Neural progenitor cell (in vitro differentiated cells): ENCODE results near the gene SS18L1. TPM values are rescaled to one million over a fixed set of nuclear protein-coding genes. Genes with fewer than 3 reads are reported as not detected.

Experiments used
- DNase-seq: peaks from one replicate; pipeline ENCODE4 v3.0.0-alpha.2; 2016; ENCODE audit warnings: low spot score
- H2AFZ ChIP-seq: fragments of 200-600 bp; sonication (generic); replicated peaks from 2 replicates; pipeline ENCODE4 v1.6.1; 2016; ENCODE audit warnings: antibody characterized with exemption
- H3F3A ChIP-seq: fragments of 200-600 bp; sonication (generic); 2 replicates; pipeline ENCODE4 v1.6.1; 2016; ENCODE audit warnings: antibody characterized with exemption, low read depth
- H3K27ac ChIP-seq: fragments of 200-600 bp; sonication (generic); 2 replicates; pipeline ENCODE4 v1.5.1; 2016; ENCODE audit warnings: mild to moderate bottlenecking
- H3K27me3 ChIP-seq: fragments of 200-600 bp; sonication (generic); 2 replicates; pipeline ENCODE4 v1.6.1; 2016; ENCODE audit warnings: mild to moderate bottlenecking, moderate library complexity
- H3K36me3 ChIP-seq: fragments of 200-600 bp; sonication (generic); 2 replicates; pipeline ENCODE4 v1.5.1; 2016
- H3K4me1 ChIP-seq: fragments of 200-600 bp; sonication (generic); 2 replicates; pipeline ENCODE4 v1.6.1; 2016; ENCODE audit warnings: mixed run types
- H3K4me2 ChIP-seq: fragments of 200-600 bp; sonication (generic); 2 replicates; pipeline ENCODE4 v1.6.1; 2016
- H3K4me3 ChIP-seq: fragments of 200-600 bp; sonication (generic); 2 replicates; pipeline ENCODE4 v1.5.1; 2016
- H3K79me2 ChIP-seq: fragments of 200-600 bp; sonication (generic); 2 replicates; pipeline ENCODE4 v1.6.1; 2016; ENCODE audit warnings: low read depth
- H3K9ac ChIP-seq: fragments of 200-600 bp; sonication (generic); 2 replicates; pipeline ENCODE4 v1.6.1; 2016
- H3K9me3 ChIP-seq: fragments of 200-600 bp; sonication (generic); 2 replicates; pipeline ENCODE4 v1.5.1; 2016; ENCODE audit warnings: low read depth
- H4K20me1 ChIP-seq: fragments of 200-600 bp; sonication (generic); 2 replicates; pipeline ENCODE4 v1.6.1; 2016; ENCODE audit warnings: low read depth
- H3K27ac Mint-ChIP-seq: 3 replicates; pipeline ENCODE4 v1.8.0; 2021; ENCODE audit warnings: mixed read lengths
- H3K27me3 Mint-ChIP-seq: 2 replicates; pipeline ENCODE4 v1.8.0; 2022; ENCODE audit warnings: low read depth, mild to moderate bottlenecking, inconsistent platforms, moderate library complexity, mixed read lengths; ENCODE audit not compliant: insufficient read depth
- H3K36me3 Mint-ChIP-seq: 3 replicates; pipeline ENCODE4 v1.8.0; 2021; ENCODE audit warnings: mixed read lengths
- H3K4me1 Mint-ChIP-seq: 3 replicates; pipeline ENCODE4 v1.8.0; 2021; ENCODE audit warnings: mixed read lengths
- H3K4me3 Mint-ChIP-seq: 3 replicates; pipeline ENCODE4 v1.8.0; 2021; ENCODE audit warnings: mild to moderate bottlenecking, moderate library complexity, mixed read lengths
- H3K9me3 Mint-ChIP-seq: 3 replicates; pipeline ENCODE4 v1.8.0; 2020; ENCODE audit warnings: mixed read lengths
- EZH2 ChIP-seq: fragments of 200-600 bp; sonication (generic); IDR thresholded peaks from 2 replicates; pipeline ENCODE4 v1.6.1; 2017; ENCODE audit warnings: antibody characterized with exemption, mild to moderate bottlenecking, moderate library complexity
- EZH2phosphoT487 ChIP-seq: fragments of 200-600 bp; sonication (generic); IDR thresholded peaks from 2 replicates; pipeline ENCODE4 v1.6.1; 2017; ENCODE audit warnings: antibody characterized with exemption
- total RNA-seq: library from RNA; depleted of rRNA; stranded (reverse); fragments of >200 nt; gene quantifications from 2 replicates; pipeline ENCODE4 v1.2.3, GENCODE V29; 2015; ENCODE audit warnings: low replicate concordance
- TF ChIP-seq, protein P1 (sequence below): fragments of 200-600 bp; sonication (generic); IDR thresholded peaks from 2 replicates; pipeline ENCODE4 v1.5.1; 2017; ENCODE audit warnings: antibody characterized with exemption, mild to moderate bottlenecking

The SS18L1 gene
- total RNA-seq, 1 donor from 2014 or later, result 25.5 TPM

- H3K4me1 Mint-ChIP-seq, result peaks cover 11% of the 10 kb centered on the region
- Histone ChIP-seq H3K36me3 (no peaks in the 10 kb centered on the region), H2AFZ (no peak overlapping the region), H3K4me1 (peaks cover 4% of the 10 kb centered on the region), H3K79me2 (peaks cover 48% of the 10 kb centered on the region), H4K20me1 (no peaks in the 10 kb centered on the region), H3K27ac (no peak overlapping the region), H3K4me3 (no peak overlapping the region), H3F3A (peaks cover 10% of the 10 kb centered on the region), H3K9ac (no peak overlapping the region), H3K27me3 (no peaks in the 10 kb centered on the region), H3K9me3 (no peaks in the 10 kb centered on the region), H3K4me2 (no peak overlapping the region)
- H3K4me3 Mint-ChIP-seq, result peak overlapping the region; percentile 2
- H3K27ac Mint-ChIP-seq, result peak overlapping the region; percentile 5
- DNase-seq, result no peak
- H3K9me3 Mint-ChIP-seq, result no peaks in the 10 kb centered on the region
- no peak for TF ChIP-seq EZH2
- TF ChIP-seq, protein P1, sequence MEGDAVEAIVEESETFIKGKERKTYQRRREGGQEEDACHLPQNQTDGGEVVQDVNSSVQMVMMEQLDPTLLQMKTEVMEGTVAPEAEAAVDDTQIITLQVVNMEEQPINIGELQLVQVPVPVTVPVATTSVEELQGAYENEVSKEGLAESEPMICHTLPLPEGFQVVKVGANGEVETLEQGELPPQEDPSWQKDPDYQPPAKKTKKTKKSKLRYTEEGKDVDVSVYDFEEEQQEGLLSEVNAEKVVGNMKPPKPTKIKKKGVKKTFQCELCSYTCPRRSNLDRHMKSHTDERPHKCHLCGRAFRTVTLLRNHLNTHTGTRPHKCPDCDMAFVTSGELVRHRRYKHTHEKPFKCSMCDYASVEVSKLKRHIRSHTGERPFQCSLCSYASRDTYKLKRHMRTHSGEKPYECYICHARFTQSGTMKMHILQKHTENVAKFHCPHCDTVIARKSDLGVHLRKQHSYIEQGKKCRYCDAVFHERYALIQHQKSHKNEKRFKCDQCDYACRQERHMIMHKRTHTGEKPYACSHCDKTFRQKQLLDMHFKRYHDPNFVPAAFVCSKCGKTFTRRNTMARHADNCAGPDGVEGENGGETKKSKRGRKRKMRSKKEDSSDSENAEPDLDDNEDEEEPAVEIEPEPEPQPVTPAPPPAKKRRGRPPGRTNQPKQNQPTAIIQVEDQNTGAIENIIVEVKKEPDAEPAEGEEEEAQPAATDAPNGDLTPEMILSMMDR, result no peak
- peaks cover 3% of the 10 kb centered on the region for H3K27me3 Mint-ChIP-seq
- H3K36me3 Mint-ChIP-seq, result peaks cover 2% of the 10 kb centered on the region
These were observed 43.6 kb downstream of the SS18L1 start for GRCh38 chr20:62186887-62187866.

GRCh38 chr20:62190639-62191411, 47.3 kb downstream of the SS18L1 start:
- Mint-ChIP-seq H3K4me3 (no peak overlapping the region), H3K27me3 (no peaks in the 10 kb centered on the region), H3K36me3 (peaks cover 6% of the 10 kb centered on the region), H3K27ac (no peak overlapping the region), H3K4me1 (no peaks in the 10 kb centered on the region), H3K9me3 (no peaks in the 10 kb centered on the region)
- no peak overlapping the region for H3K4me3 ChIP-seq
- H2AFZ ChIP-seq, result no peak overlapping the region
- H4K20me1 ChIP-seq, result peaks cover 5% of the 10 kb centered on the region
- peak overlapping the region; percentile 49 for H3K9ac ChIP-seq
- no peaks in the 10 kb centered on the region for H3K36me3 ChIP-seq
- no peaks in the 10 kb centered on the region for H3K4me1 ChIP-seq
- no peaks in the 10 kb centered on the region for H3K9me3 ChIP-seq
- no peaks in the 10 kb centered on the region for H3F3A ChIP-seq
- no peak for DNase-seq
- H3K27me3 ChIP-seq, result no peaks in the 10 kb centered on the region
- peaks cover 28% of the 10 kb centered on the region for H3K79me2 ChIP-seq
- H3K27ac ChIP-seq, result no peak overlapping the region
- H3K4me2 ChIP-seq, result no peak overlapping the region
- no peak for TF ChIP-seq EZH2phosphoT487

GRCh38 chr20:62191781-62192559, 48.4 kb downstream of the SS18L1 start:
- Histone ChIP-seq H3K9ac (no peak overlapping the region), H3K27ac (no peak overlapping the region), H4K20me1 (peaks cover 6% of the 10 kb centered on the region), H3K36me3 (no peaks in the 10 kb centered on the region), H3K79me2 (peaks cover 19% of the 10 kb centered on the region), H3K9me3 (no peaks in the 10 kb centered on the region), H3K4me3 (no peak overlapping the region), H3K4me1 (no peaks in the 10 kb centered on the region), H2AFZ (no peak overlapping the region), H3F3A (no peaks in the 10 kb centered on the region), H3K4me2 (no peak overlapping the region), H3K27me3 (no peaks in the 10 kb centered on the region)
- Mint-ChIP-seq H3K4me3 (no peak overlapping the region), H3K36me3 (peaks cover 6% of the 10 kb centered on the region), H3K4me1 (no peaks in the 10 kb centered on the region), H3K27ac (no peak overlapping the region), H3K27me3 (no peaks in the 10 kb centered on the region), H3K9me3 (no peaks in the 10 kb centered on the region)
- DNase-seq, result no peak
- no peak for TF ChIP-seq EZH2
- TF ChIP-seq, protein P1, result no peak
- no peak for TF ChIP-seq EZH2phosphoT487
